ENCODE measurements around the gene BHLHA15. TPM values are rescaled to one million over a fixed set of nuclear protein-coding genes. Genes with fewer than 3 reads are reported as not detected.

The BHLHA15 gene
- total RNA-seq, 8 experiments from 2014 or later, result 0.43 to 1.3 (median 0.50) TPM; not detected in 3

DNA sequence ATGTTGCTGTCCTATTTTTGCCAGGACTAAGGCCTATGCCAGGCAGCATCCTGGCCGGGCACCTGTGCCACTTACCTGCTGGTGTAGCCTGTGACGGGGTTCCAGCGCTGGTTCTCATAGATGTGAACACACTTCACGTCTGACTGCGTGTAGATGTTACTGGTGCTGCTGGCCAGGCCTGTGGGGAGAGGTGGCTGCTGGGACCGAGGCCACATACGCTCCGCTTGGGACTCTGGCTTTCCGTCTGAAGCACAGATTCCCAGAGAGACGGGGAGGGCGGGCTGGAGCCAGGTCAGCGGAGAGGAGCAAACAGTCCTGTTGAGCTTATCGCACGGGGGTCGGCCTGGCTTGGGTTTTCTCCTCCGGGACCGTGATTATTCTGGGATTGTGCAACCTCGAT, 16.7 kb downstream of the BHLHA15 start:
- Histone ChIP-seq H3K4me1 (replicated peaks in 1 of 2) (no peaks in the 10 kb centered on the region), H3K4me3 (no peak overlapping the region), H3K27ac (no peak overlapping the region)
- ATAC-seq (replicated peaks in 6 of 8), result no peak
- in situ Hi-C loops (cut with MboI; ENCODE audit: low pct_unique_long_range_greater_than_20kb in 2 of 9, low sequenced_read_pairs in 9 of 9, unreplicated experiment in 9 of 9), result no loop called here
- 73 to 93% (median 80%) methylated on average over 1 to 5 of the region's 18 CpGs; no CpG with 5 or more reads in 5 of the 10 experiments for WGBS, 10 experiments

DNA sequence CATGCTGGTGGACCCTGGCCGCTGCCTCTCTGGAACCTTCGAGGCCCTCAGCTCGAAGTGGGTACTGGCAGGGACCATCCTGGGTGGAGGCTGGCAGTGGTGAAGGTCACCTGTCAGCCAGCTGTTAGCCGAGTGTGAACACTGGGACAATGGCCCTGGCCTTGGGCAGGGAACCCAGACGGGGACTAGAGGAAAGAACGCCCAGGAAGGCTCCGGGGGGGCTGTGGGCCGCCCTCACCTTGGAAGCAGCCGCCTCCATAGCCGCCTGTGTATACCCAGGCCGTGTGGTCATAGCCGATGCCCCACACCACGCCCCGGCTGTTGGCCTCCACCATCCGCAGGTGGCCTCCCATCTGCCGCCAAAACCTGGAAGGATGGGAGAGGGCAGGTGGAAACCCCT, 17.6 kb downstream of the BHLHA15 start:
- in situ Hi-C loops (cut with MboI; ENCODE audit: low pct_unique_long_range_greater_than_20kb in 2 of 9, low sequenced_read_pairs in 9 of 9, unreplicated experiment in 9 of 9), result no loop called here
- Histone ChIP-seq H3K4me3 (no peak overlapping the region), H3K27ac (no peak overlapping the region), H3K4me1 (replicated peaks in 1 of 2) (no peaks in the 10 kb centered on the region)
- ATAC-seq (replicated peaks in 6 of 8), result no peak
- WGBS, 10 experiments, result 95 to 100% methylated on average over 1 to 4 of the region's 16 CpGs; no CpG with 5 or more reads in 8 of the 10 experiments

DNA sequence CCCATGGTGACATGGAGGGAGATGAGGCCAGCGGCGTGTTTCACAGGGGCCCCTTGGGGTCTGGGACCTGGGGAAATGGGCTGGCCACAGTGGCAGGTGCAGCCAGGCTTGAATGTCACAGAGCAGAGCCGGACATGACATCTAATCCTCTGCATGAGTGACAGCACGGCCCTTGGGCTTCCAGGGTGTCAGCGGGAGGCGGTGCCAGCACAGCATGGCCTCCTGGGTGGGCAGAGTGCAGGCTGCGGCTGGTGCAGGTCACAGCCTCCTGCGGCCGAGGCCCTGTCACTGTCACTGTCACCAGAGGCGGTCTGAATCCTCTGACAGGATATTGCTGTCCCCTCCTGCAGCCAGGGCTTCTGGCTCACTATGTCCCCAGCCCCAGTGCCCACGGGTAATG, 18.2 kb downstream of the BHLHA15 start:
- no peak for ATAC-seq (replicated peaks in 6 of 8)
- Histone ChIP-seq H3K4me3 (no peak overlapping the region), H3K4me1 (replicated peaks in 1 of 2) (no peaks in the 10 kb centered on the region), H3K27ac (no peak overlapping the region)
- in situ Hi-C loops (cut with MboI; ENCODE audit: low pct_unique_long_range_greater_than_20kb in 2 of 9, low sequenced_read_pairs in 9 of 9, unreplicated experiment in 9 of 9), result no loop called here
- 74 to 95% methylated on average over 4 to 6 of the region's 11 CpGs; no CpG with 5 or more reads in 8 of the 10 experiments for WGBS, 10 experiments

DNA sequence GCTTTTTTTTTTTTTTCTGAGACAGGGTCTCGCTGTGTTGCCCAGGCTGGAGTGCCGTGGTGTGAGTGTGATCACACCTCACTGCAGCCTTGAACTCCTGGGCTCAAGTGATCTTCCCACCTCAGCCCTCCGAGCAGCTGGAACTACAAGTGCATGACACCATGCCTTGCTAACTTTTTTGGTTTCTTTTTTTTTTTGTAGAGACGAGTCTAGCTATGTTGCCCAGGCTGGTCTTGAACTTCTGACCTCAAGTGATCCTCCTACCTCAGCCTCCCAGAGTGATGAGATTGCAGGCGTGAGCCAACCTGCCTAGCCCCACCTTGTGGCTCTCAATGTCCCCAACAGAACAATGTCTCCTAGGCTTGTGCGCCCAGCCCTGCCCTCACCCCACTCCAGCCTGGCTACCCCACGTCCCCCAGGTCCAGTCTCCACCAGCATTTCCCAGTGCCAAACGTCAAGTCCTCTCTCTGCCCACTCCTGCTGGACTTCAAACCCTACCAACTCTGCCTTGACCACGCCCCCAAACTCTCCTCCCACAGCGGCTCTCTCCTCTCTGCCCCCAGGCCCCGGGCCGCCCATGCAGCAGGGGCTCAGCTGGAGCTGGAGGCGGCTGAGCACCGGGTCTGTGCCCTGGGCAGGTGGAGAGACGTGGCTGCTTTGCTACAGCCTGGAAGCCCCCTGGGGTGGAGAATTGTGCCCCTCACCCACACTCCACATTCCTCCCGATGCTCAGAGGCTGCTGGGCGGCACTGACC, 18.9 kb downstream of the BHLHA15 start:
- H3K4me1 ChIP-seq (replicated peaks in 1 of 2), result no peaks in the 10 kb centered on the region
- no peak overlapping the region for H3K4me3 ChIP-seq
- in situ Hi-C loops (cut with MboI; ENCODE audit: low pct_unique_long_range_greater_than_20kb in 2 of 9, low sequenced_read_pairs in 9 of 9, unreplicated experiment in 9 of 9), result no loop called here
- H3K27ac ChIP-seq, result no peak overlapping the region
- ATAC-seq (replicated peaks in 6 of 8), result no peak
- WGBS, 10 experiments, result 85 to 100% (median 95%) methylated on average over 3 to 4 of the region's 17 CpGs; no CpG with 5 or more reads in 7 of the 10 experiments

DNA sequence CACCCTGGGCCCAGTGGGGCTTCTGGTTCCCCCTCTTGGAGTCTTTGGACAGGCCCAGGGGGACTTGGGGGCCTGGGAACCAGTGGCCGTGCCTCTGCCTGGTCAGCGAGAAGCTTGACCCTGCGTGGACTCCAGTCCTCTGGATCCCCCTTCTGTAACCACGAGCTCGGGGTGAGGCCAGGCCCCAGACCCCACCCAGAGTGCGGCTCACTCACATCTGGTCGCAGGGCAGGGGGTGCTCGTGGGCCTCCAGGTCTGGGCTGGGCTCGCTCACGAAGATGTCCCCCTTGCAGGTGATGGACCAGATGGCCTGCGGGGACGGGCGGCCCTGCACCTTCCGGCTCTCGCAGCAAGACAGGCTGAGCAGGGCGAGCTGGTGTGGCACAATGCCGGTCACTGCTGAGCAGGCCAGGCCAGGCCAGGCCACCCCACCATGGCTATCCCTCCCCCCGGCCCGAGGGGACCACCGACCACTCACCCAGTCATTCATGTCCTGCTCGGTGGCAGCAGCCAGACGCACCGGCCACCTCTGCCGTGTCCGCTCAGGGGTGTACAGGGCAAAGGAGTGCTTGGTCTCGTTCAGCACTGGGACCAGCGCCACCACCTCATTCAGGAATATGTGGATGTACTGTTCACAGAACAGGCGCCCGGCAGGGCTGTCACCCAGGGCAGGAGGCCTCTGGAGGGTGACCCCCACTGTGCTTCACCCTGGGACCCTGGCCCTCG, 19.7 kb downstream of the BHLHA15 start:
- in situ Hi-C loops (cut with MboI; ENCODE audit: low pct_unique_long_range_greater_than_20kb in 2 of 9, low sequenced_read_pairs in 9 of 9, unreplicated experiment in 9 of 9), result no loop called here
- no peak for ATAC-seq (replicated peaks in 6 of 8)
- WGBS, 10 experiments, result 90% methylated on average over 2 of the region's 30 CpGs; no CpG with 5 or more reads in 9 of the 10 experiments
- H3K27ac ChIP-seq, result no peak overlapping the region
- no peak overlapping the region for H3K4me3 ChIP-seq
- H3K4me1 ChIP-seq (replicated peaks in 1 of 2), result no peaks in the 10 kb centered on the region

DNA sequence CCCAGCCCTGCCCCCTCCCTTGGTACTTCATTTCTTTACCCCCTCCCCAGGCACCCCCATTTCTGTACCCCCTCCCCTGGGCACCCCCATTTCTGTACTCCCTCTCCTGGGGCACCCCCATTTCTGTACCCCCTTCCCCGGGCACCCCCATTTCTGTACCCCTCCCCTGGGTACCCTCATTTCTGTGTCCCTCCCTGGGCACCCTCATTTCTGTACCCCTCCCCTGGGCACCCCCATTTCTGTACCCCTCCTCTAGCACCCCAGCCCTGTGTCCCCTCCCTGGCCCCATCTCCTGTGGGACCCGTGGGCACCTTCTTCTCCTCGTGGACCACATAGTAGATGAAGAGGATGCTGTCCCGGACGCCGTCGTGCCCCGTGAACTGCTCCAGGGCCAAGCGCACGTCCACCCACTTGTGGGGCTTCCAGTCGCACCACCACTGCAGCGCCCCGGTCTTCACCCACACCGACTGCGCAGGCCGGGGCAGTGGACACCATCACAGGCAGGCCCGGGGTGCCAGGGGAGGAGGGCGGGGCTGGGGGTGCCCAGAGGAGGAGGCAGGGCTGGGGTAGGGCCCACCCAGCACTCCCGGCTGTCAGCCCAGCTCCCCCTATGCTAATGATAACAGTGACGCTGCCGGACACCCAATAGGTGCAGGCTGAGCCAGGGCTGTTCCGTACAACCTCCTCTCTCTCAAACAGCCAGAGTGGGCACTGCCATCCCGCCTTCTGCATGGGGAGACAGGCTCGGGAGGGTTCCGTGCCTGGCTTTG, 20.4 kb downstream of the BHLHA15 start:
- 90 to 93% methylated on average over 3 to 5 of the region's 25 CpGs; no CpG with 5 or more reads in 8 of the 10 experiments for WGBS, 10 experiments
- Histone ChIP-seq H3K4me3 (no peak overlapping the region), H3K27ac (no peak overlapping the region), H3K4me1 (replicated peaks in 1 of 2) (no peaks in the 10 kb centered on the region)
- in situ Hi-C loops (cut with MboI; ENCODE audit: low pct_unique_long_range_greater_than_20kb in 2 of 9, low sequenced_read_pairs in 9 of 9, unreplicated experiment in 9 of 9), result no loop called here
- no peak for ATAC-seq (replicated peaks in 6 of 8)

DNA sequence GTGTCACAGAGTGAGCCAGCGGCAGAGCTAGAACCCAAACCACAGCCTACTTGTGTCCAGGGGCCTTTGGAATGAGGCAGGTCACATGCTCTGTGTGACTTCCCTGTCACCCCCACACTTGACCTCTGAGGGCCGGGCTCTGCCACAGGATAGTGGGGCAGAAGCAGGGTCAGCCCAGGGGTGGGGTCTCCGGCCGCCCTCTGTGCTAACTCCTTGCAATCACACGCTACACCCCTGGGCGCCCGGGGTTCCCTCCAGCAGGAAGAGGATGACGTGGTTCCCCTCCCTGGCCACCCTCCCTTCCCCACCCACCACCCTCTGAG, 21.0 kb downstream of the BHLHA15 start:
- no peaks in the 10 kb centered on the region for H3K4me1 ChIP-seq (replicated peaks in 1 of 2)
- in situ Hi-C loops (cut with MboI; ENCODE audit: low pct_unique_long_range_greater_than_20kb in 2 of 9, low sequenced_read_pairs in 9 of 9, unreplicated experiment in 9 of 9), result no loop called here
- WGBS, 10 experiments, result 100% methylated on average over 2 of the region's 8 CpGs; no CpG with 5 or more reads in 9 of the 10 experiments
- ATAC-seq (replicated peaks in 6 of 8), result no peak
- H3K4me3 ChIP-seq, result no peak overlapping the region
- H3K27ac ChIP-seq, result no peak overlapping the region

DNA sequence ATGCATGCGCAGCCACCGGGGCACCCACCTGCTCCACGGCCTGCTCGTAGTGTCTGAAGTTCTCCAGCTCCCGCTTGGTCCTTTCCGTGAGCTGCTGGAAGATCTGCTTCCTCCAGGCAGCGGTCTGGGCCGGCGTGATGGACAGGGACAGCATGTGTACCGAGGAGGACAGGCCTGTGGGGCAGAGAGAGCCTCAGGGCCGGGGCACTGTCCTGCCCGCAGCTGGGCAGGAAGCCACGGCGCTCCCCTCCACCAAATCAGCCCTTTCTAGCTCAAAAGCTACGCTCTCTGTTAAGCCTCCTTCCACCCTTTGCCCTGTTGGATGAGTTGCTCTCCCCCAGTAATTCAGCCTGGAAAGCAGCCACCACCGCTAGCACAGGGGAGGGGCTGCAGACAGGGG, 21.6 kb downstream of the BHLHA15 start:
- Histone ChIP-seq H3K4me3 (no peak overlapping the region), H3K27ac (no peak overlapping the region), H3K4me1 (replicated peaks in 1 of 2) (no peaks in the 10 kb centered on the region)
- in situ Hi-C loops (cut with MboI; ENCODE audit: low pct_unique_long_range_greater_than_20kb in 2 of 9, low sequenced_read_pairs in 9 of 9, unreplicated experiment in 9 of 9), result no loop called here
- ATAC-seq (replicated peaks in 6 of 8), result peak in 1 of 8 experiments; percentile 4
- 60 to 92% (median 82%) methylated on average over 1 to 7 of the region's 16 CpGs; no CpG with 5 or more reads in 4 of the 10 experiments for WGBS, 10 experiments

DNA sequence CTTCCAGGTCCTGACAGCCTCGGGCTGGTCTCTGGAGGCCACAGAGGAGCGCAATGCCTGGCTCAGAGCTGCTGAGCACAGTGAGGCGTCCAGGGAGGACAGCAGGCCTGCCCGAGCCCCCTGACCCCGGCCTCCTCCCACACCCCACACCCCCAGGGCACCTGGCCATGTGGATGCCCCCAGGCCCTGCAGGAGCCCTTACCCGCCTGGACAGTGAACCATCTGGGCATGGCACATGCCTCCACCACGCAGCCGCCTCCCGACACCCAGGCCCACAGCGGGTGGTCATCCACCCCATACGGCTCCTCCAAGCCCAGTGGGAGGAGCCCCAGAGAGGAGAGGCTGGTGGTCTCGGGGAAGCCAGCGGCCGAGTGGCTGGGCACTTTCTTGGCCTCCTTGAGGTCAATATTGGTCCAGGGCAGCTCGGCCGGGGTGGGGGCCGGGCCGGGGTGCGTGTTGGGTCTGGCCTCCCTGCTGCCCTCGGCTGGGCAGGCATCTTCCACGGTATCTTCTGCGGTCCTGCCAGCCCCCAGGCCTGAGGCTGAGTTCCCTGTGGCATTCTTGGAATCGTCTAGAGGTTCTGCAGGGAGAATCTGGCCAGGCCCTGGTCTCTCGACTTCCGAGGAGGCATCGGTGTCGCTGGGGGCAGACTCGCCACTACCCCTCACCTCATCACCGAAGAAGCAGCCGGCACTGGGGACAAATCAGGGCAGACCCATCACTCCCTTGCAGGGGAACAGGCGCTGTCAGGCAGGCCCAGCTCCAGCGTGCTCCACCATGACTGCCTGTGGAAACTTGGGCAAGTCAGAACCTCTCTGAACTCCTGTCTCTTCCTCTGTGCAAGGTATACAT, 22.2 kb downstream of the BHLHA15 start:
- H3K4me1 ChIP-seq (replicated peaks in 1 of 2), result no peaks in the 10 kb centered on the region
- peak in 2 of 8 experiments; percentile 10 to 14 for ATAC-seq (replicated peaks in 6 of 8)
- no peak overlapping the region for H3K4me3 ChIP-seq
- WGBS, 10 experiments, result 86 to 100% (median 92%) methylated on average over 4 to 12 of the region's 32 CpGs; no CpG with 5 or more reads in 7 of the 10 experiments
- in situ Hi-C loops (cut with MboI; ENCODE audit: low pct_unique_long_range_greater_than_20kb in 2 of 9, low sequenced_read_pairs in 9 of 9, unreplicated experiment in 9 of 9), result no loop called here
- no peak overlapping the region for H3K27ac ChIP-seq

DNA sequence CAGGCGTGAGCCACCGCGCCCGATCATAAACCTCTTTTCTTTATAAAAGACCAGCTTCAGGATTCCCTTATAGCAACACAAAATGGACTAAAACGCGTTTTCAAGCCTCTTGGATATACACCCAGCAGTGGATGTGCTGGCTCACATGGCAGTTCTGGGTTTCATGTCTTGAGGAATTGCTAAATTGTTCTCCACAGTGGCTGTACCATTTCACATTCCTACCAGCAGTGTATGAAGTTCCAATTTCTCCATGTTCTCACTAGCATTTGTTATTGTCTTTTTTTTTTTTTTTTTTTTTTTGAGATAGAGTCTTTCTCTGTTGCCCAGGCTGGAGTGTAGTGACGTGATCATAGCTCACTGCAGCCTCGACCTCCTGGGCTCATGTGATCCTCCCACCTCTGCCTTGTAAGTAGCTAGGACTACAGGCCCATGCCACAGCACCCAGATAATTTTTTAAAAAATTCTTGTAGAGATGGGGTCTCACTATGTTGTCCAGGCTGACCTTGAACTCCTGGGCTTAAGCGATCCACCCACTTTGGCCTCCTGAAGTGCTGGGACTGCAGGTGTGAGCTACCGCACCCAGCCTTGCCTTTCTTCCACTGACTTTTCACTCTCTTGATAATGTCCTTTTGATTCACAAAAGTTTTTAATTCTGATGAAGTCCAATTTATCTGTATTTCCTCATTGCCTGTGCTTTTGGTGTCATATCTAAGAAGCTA, 23.3 kb downstream of the BHLHA15 start:
- no peak overlapping the region for H3K27ac ChIP-seq
- ATAC-seq (replicated peaks in 6 of 8), result no peak
- in situ Hi-C loops (cut with MboI; ENCODE audit: low pct_unique_long_range_greater_than_20kb in 2 of 9, low sequenced_read_pairs in 9 of 9, unreplicated experiment in 9 of 9), result no loop called here
- WGBS, 10 experiments, result 28 to 100% (median 96%) methylated on average over 2 to 10 of the region's 10 CpGs
- H3K4me3 ChIP-seq, result no peak overlapping the region
- H3K4me1 ChIP-seq (replicated peaks in 1 of 2), result no peaks in the 10 kb centered on the region

DNA sequence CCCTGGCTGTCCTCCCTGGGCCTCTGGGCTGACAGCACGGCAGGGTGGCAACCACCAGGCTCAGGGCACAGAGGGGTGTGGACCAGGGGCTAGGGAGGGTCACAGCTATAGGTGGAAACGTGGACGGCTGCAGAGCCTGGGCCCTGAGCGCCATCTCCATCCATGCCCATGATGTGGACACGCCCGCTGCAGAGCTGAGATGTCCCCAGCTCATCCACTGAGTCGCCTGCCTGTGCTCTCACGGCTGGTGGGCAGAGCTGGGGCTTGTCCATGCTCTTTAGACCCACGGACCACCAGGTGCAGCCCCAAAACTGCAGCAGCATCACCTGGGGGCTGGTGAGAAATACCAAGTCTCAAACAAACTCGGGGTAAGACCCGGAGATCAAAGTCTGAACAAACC, 24.7 kb downstream of the BHLHA15 start:
- Histone ChIP-seq H3K27ac (no peak overlapping the region), H3K4me1 (replicated peaks in 1 of 2) (no peaks in the 10 kb centered on the region), H3K4me3 (no peak overlapping the region)
- in situ Hi-C loops (cut with MboI; ENCODE audit: low pct_unique_long_range_greater_than_20kb in 2 of 9, low sequenced_read_pairs in 9 of 9, unreplicated experiment in 9 of 9), result no loop called here
- peak in 1 of 8 experiments; percentile 24 for ATAC-seq (replicated peaks in 6 of 8)
- WGBS, 10 experiments, result 60 to 100% (median 86%) methylated on average over 1 to 5 of the region's 11 CpGs; no CpG with 5 or more reads in 5 of the 10 experiments

Measured in motor neuron (in vitro differentiated cells).